GM18870 (cell line): ENCODE data around the gene MARCO.

Experiments used
- ATAC-seq: cut with Tn5 transposase; IDR thresholded peaks from one replicate; pipeline ENCODE4 v1.9.1; 2021; ENCODE audit warnings: moderate library complexity; ENCODE audit not compliant: unreplicated experiment

Gene MARCO

DNA sequence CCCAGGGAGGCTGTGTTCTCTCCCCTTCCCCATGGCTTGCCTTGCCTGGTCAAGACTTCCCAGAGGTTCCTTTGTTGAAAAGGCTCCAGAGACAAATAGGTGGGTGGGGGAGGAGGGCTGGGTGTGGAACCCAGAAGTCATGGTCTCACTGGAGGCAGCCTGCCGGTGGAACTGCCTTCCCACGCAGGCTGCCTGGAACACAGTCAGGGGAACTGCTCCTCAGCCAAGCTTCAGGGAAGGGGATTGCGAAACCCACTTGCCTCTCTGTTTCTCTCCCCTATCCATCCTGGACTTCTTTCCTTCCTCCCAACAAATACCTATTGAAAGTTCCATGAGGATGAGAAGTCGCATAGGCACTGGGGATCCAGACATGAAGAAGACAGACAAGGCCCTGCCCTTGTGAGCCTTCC lies 31.6 kb downstream of the MARCO start:
- ATAC-seq: no peak

- ATAC-seq: no peak
Measured at GRCh38 chr2:118974103-118974993, 32.4 kb downstream of the MARCO start.

- no peak for ATAC-seq
Measured at GRCh38 chr2:118975133-118975532, 33.1 kb downstream of the MARCO start.

- ATAC-seq: no peak
Measured at GRCh38 chr2:118978064-118978463, 36.1 kb downstream of the MARCO start.

- no peak for ATAC-seq
Measured at GRCh38 chr2:118979152-118979861, 37.3 kb downstream of the MARCO start.

- ATAC-seq: no peak
Measured at GRCh38 chr2:118980022-118980421, 38.0 kb downstream of the MARCO start.

DNA sequence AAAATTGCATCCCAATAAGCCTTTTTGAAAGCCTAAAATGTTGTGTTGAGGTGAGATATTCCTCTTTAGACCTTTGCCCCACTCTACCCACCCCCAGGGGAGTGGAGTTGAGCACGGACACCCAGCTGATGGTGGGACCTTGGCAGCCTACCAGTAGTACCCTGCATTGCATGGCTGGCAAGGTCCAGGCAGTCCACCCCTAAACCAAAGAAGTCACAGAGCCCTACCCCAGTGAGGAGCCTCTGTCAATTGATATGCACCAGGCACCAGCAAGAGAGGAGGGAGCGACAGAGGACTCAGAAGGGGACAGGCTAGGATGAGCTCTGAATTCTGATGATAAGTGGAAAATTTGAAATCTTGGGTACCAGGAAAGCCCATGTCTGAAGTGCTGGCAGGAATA lies 38.6 kb downstream of the MARCO start:
- ATAC-seq: no peak

DNA sequence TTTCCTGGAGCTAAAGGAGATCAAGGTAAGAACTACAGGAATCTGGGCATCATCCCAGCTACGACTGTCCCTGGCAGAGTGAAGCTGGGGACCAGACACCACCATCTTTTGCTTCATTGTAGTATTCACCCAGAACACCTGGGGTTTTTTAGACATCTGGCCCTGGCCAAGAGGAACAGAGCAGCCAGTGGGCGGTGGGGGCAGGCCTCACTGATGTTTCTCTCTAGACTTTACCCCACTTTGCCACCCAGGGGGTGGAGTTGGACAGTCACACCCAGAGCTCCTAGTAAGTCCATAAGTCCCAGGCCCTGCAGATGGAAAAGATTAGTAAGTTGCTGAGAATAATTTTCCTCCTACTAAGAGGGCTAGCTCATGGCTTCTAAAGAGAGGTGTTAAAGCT lies 39.6 kb downstream of the MARCO start:
- no peak for ATAC-seq

DNA sequence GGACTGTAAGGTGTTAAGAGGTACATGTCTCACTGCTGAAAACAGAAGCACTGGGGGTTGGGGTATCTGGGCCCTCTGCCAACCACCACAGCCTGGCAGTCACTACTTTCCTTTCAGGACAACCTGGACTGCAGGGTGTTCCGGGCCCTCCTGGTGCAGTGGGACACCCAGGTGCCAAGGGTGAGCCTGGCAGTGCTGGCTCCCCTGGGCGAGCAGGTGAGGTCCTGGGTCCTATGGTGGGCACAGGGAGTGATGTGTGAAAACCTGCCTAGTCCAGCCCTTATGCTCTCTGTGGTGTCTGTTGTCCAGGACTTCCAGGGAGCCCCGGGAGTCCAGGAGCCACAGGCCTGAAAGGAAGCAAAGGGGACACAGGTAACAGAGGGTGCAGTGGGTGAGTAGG lies 40.0 kb downstream of the MARCO start:
- no peak for ATAC-seq

GRCh38 chr2:118983133-118983532 lies 41.1 kb downstream of the MARCO start:
- ATAC-seq: no peak

GRCh38 chr2:118983915-118984314 lies 41.9 kb downstream of the MARCO start:
- ATAC-seq: no peak

DNA sequence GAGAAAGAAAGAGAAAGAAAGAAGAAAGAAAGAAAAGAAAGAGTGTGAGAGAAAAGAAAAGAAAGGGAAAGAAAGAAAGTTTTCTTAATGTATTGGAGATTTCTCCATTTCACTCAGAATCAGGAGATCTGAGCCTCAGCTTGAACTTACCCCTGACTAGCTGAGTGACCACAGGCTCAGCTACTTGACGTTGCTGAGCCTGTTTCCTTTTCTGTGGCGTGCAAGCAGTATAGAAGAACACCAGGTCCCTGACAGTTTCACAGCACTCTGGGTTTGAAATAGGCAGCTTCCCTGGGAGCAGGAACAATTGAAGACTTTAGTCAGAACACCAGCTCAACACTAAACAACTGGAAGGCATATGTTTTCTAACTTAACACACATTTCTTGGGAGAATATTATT lies 44.7 kb downstream of the MARCO start:
- peak; percentile 48 for ATAC-seq

DNA sequence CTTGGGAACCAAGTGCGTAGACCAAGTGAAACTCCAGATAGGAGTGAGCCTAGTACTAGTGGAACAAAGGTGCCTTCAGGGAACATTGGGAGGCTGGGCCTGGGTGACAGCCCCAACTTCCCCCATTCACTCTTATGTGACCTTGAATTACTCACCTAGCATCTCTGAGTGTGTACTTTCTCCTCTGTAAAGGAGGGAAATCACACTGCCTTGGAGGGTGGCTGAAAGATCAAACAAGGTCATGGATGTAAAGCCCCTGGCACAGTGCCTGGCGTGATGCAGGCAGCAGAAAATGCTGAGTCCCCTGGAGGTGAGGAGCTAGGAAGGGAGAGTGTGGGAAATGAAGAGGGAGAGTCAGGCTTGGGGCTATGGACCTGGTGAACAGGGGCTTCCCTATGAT lies 45.9 kb downstream of the MARCO start:
- no peak for ATAC-seq

GRCh38 chr2:118988706-118989105 lies 46.7 kb downstream of the MARCO start:
- no peak for ATAC-seq

DNA sequence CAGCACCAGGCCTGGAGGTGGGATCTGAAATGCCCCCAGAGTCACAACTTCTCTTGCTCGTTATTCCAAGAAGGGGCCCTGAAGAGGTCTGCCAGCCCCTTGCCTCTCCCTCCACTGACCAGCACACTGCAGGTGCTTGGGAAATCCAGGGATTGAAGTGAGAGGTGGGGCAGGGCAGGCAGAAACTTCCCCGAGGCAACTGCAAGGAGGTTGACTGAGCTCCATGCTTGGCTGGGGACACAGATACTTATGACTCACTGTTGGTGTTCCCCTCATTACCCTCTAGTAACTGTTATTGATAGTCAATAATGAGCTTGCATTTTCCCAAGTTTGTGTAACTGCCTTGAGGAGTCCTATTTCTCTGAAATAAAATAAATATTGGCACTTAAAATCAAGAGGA lies 47.5 kb downstream of the MARCO start:
- peak; percentile 69 for ATAC-seq

GRCh38 chr2:118990757-118991545 lies 49.0 kb downstream of the MARCO start:
- ATAC-seq: no peak

GRCh38 chr2:118991554-118991953 lies 49.6 kb downstream of the MARCO start:
- ATAC-seq: no peak

DNA sequence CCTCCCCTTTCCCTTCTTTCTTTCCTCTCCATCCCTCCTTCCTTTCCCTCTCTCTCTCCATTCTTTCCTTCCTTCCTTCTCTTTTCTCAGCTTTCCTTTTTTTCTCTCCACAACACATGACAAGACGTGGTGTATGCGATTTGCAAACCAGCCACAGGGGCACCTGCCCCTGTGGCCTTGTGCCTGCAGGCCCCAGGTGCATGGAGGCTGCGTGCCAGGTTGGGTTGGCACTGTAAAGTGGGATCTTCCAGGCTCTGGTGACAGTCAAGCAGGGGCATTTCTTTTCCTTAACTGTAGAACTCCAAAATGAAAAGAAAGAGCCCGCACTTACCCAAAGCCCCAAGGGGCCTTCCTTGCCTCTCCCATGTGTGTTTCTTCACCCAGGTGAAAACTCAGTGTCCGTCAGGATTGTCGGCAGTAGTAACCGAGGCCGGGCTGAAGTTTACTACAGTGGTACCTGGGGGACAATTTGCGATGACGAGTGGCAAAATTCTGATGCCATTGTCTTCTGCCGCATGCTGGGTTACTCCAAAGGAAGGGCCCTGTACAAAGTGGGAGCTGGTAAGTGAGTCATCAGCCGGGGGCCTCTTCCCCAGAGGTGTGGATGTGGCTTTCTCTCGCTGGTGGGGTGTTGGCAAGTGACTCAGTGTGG lies 50.9 kb downstream of the MARCO start:
- ATAC-seq: no peak

DNA sequence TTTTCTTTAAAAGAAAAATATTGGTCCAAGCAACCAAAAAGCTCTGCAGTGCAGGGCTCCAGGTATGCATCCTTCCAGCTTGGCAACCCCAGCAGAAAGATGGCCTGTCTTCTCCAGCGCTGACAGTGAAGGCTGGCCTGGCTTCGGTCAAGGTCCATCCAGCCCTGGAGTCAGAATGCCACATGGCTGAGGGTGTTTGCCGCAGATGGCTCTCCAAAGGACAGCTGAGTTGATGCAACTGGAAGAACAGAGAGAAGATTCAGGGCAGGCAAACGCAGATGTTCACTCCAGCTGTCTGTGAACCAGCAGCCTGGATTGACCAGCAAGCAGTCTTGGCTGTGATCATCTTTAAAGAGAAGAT lies 51.4 kb downstream of the MARCO start:
- ATAC-seq: no peak

DNA sequence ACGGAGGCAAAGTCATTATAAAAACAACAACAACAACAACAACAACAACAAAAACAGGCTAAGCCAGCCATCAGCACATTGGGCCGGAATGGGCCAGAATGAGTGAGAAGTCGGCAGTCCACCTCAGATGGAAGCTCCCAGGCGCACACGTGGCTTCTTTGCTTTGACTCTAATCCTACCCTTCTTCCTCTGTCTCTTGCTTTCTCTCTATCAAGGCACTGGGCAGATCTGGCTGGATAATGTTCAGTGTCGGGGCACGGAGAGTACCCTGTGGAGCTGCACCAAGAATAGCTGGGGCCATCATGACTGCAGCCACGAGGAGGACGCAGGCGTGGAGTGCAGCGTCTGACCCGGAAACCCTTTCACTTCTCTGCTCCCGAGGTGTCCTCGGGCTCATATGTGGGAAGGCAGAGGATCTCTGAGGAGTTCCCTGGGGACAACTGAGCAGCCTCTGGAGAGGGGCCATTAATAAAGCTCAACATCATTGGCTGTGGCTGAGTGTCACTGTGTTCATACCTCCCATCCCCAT lies 52.2 kb downstream of the MARCO start:
- no peak for ATAC-seq

DNA sequence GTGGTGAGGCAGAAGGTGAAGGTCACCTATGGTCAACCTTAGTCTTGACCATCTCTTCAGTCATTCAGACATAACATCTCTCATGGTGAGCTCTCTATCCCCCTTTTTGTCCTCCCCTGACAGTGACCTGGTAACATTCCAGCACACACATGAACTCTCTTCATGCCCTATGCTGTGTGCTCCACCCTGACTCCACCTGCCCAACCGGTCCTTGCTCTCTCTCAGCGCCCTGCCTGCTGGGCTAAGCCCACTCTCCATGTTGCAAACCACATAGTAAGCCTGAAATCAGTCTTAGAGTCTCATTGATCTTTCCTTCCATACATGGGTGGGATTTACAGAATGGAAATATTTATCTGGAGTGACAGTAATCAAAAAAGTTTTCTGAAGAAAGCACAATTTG lies 52.8 kb downstream of the MARCO start:
- no peak for ATAC-seq
